NCI-H146 treated with DMSO at 0.1 percent for 48 hours (cell line): Measurements from ENCODE around the gene DPY30.
"Not testable (repeated sequence)": the region's sequence is repeated elsewhere in the genome, so short reads cannot be mapped to it uniquely, and the experiment has no call there.

Source experiments
- DNase-seq: peaks from one replicate; lab custom pipeline; 2025; ENCODE audit not compliant: unreplicated experiment; lab: John Stamatoyannopoulos, UW

DPY30 gene

GRCh38 chr2:32039447-32040219 lies at the start of gene DPY30:
Gene DPY30, minus strand, starts transcription at chr2:32039805. Its CDS starts 349 bp downstream, at chr2:32039456.
- peak; percentile 86 for DNase-seq

- DNase-seq = no peak
Measured at GRCh38 chr2:32074134-32074506, 34.5 kb upstream of the DPY30 start.

GRCh38 chr2:32067549-32067948 lies 27.9 kb upstream of the DPY30 start:
- no peak for DNase-seq

GRCh38 chr2:32064713-32065112 lies 25.1 kb upstream of the DPY30 start:
- no peak for DNase-seq

- peak; percentile 24 for DNase-seq
Measured at GRCh38 chr2:32064021-32064601, 24.5 kb upstream of the DPY30 start.

- DNase-seq = peak; percentile 97
Measured at GRCh38 chr2:32063310-32064020, 23.9 kb upstream of the DPY30 start, which contains the start of gene SPAST. Gene SPAST, plus strand, starts transcription at chr2:32063556. Its CDS starts 276 bp downstream, at chr2:32063832.

GRCh38 chr2:32061973-32062861 lies 22.6 kb upstream of the DPY30 start:
- peak; percentile 35 for DNase-seq

- DNase-seq = no peak
Measured at GRCh38 chr2:32061430-32061829, 21.8 kb upstream of the DPY30 start.

GRCh38 chr2:32060266-32060665 lies 20.7 kb upstream of the DPY30 start:
- DNase-seq = no peak

GRCh38 chr2:32058130-32058529 lies 18.5 kb upstream of the DPY30 start:
- DNase-seq = no peak

GRCh38 chr2:32054583-32054982 lies 15.0 kb upstream of the DPY30 start:
- not testable (repeated sequence) for DNase-seq

GRCh38 chr2:32051836-32052439 lies 12.3 kb upstream of the DPY30 start:
- no peak for DNase-seq

- no peak for DNase-seq
Measured at GRCh38 chr2:32043561-32043960, 4.0 kb upstream of the DPY30 start.

- not testable (repeated sequence) for DNase-seq
Measured at GRCh38 chr2:32034198-32034887, 5.3 kb downstream of the DPY30 start.

- DNase-seq = not testable (repeated sequence)
Measured at GRCh38 chr2:32018789-32019482, 20.7 kb downstream of the DPY30 start.

- no peak for DNase-seq
Measured at GRCh38 chr2:32012872-32013271, 26.7 kb downstream of the DPY30 start.

- DNase-seq = no peak
Measured at GRCh38 chr2:32011485-32011960, 28.1 kb downstream of the DPY30 start.

GRCh38 chr2:32010670-32011484 lies 28.7 kb downstream of the DPY30 start, which contains the start of gene MEMO1:
Gene MEMO1, minus strand, starts transcription at chr2:32011008. Its CDS starts 761 bp downstream, at chr2:32010247.
- DNase-seq = peak; percentile 90
